ENCODE data around the gene PALM. TPM values are rescaled to one million over a fixed set of nuclear protein-coding genes. Genes with fewer than 3 reads are reported as not detected.

The PALM gene
- total and polyA plus RNA-seq, 9 of the 15 experiments (the other 6 are each of a cell fraction or from before 2014, with no cell fraction given), result 0.04 to 6.6 (median 1.7) TPM

- DNase-seq (ENCODE audit: extremely low read depth in 1 of 4, low spot score in 3 of 4), result no peak
- Histone ChIP-seq H3K4me2 (ENCODE audit: insufficient read depth, low read length) (no peak overlapping the region), H2AFZ (ENCODE audit: low read depth, low read length) (no peak overlapping the region), H3K9me3 (replicated peaks; ENCODE audit: control insufficient read depth, insufficient read depth, low read depth, low read length) (no peaks in the 10 kb centered on the region), H3K4me3 (no peak overlapping the region), H3K27me3 (ENCODE audit: control insufficient read depth in 2 of 2, insufficient read depth in 2 of 2, low read length in 2 of 2) (no peaks in the 10 kb centered on the region), H4K20me1 (replicated peaks; ENCODE audit: control insufficient read depth, insufficient read depth, low read length) (no peaks in the 10 kb centered on the region), H3K9ac (ENCODE audit: insufficient read depth in 1 of 2, low read depth in 2 of 2, low read length in 2 of 2) (peak overlapping the region in 1 of 2 experiments; percentile 84; a peak in 2 of 4 replicates), H3K4me1 (replicated peaks in 1 of 2; ENCODE audit: control insufficient read depth in 2 of 2, insufficient read depth in 2 of 2, low read length in 2 of 2) (peaks cover 0 to 30% of the 10 kb centered on the region in 2 experiments; a peak in 2 of 5 replicates), H3K36me3 (ENCODE audit: control insufficient read depth, insufficient read depth, low read length) (no peaks in the 10 kb centered on the region), H3K9me1 (ENCODE audit: control insufficient read depth, insufficient read depth, low read length) (no peaks in the 10 kb centered on the region), H3K79me2 (ENCODE audit: control insufficient read depth, insufficient read depth, low read length) (no peaks in the 10 kb centered on the region), H3K27ac (ENCODE audit: extremely low read depth, low read depth, low read length) (no peak overlapping the region)
- ChIA-PET POLR2A (interaction anchor here (1.0 kb wide), 1 partner anchor 15 kb away, joined by 5 read pairs; the partner anchor contains the start of gene PTBP1), CTCF (ENCODE audit: low intra/inter-chr PET ratio) (no interaction called here)
- TF ChIP-seq BRD9 (IDR thresholded peaks at IDR 0.05; ENCODE audit: low read depth, partially characterized antibody), result no peak
- no peak for TF ChIP-seq DDX20 (tag; IDR thresholded peaks at IDR 0.05; ENCODE audit: low read depth)
- TF ChIP-seq JUND (IDR thresholded peaks at IDR 0.05; ENCODE audit: borderline replicate concordance, low read depth, low read length), result no peak
- no peak for TF ChIP-seq JUND (tag; IDR thresholded peaks at IDR 0.05; ENCODE audit: borderline replicate concordance, low read depth, low read length)
- no peak for TF ChIP-seq SMC3 (conservative IDR thresholded peaks at IDR 0.05; ENCODE audit: insufficient read depth, low read depth, low read length)
- no peak for TF ChIP-seq CTBP1 (IDR thresholded peaks at IDR 0.05; ENCODE audit: borderline replicate concordance)
- no peak for TF ChIP-seq MAFG (tag; conservative IDR thresholded peaks at IDR 0.05)
- TF ChIP-seq JUNB (CRISPR knock-in tag; conservative IDR thresholded peaks at IDR 0.05), result no peak
- no peak for TF ChIP-seq USF1 (CRISPR knock-in tag; IDR thresholded peaks at IDR 0.05)
- in situ Hi-C loops (cut with MboI), result no loop called here
- BruUV-seq (replicated peaks), result no TSS peak
- WGBS (ENCODE audit: insufficient coverage, low coverage, missing lambda C conversion rate), result 58% methylated on average over 25 of the region's 29 CpGs
- FAIRE-seq, result no peak
- ATAC-seq, result peak; percentile 38; the same call in 2 of the 3 replicates
- intact Hi-C loops (cut with micrococcal nuclease), result no loop called here
These were observed 73.6 kb downstream of the PALM start for GRCh38 chr19:782185-782877.

Measured in K562 (cell line).